Activated gamma-delta T cell treated with Interleukin-2 at 50 U/mL for 16 hours (primary cell): ENCODE measurements around the gene MRI1.
A peak's percentile ranks its signal among the peaks of the same experiment; 100 is the strongest.

Experiments used
- DNase-seq: peaks from one replicate; pipeline ENCODE4 v3.0.0-alpha.2; 2020

Gene MRI1

GRCh38 chr19:13795595-13796300 is 31.4 kb downstream of the MRI1 start:
- DNase-seq, result no peak

GRCh38 chr19:13796301-13797057 is 32.2 kb downstream of the MRI1 start:
- DNase-seq, result no peak

GRCh38 chr19:13797058-13797440 is 32.7 kb downstream of the MRI1 start:
- no peak for DNase-seq

GRCh38 chr19:13797870-13798269 is 33.5 kb downstream of the MRI1 start:
- no peak for DNase-seq

GRCh38 chr19:13799669-13800068 is 35.3 kb downstream of the MRI1 start:
- no peak for DNase-seq

GRCh38 chr19:13803038-13803437 is 38.7 kb downstream of the MRI1 start:
- DNase-seq, result no peak

GRCh38 chr19:13804830-13805683 is 40.7 kb downstream of the MRI1 start:
- DNase-seq, result no peak

- no peak for DNase-seq
Observed at GRCh38 chr19:13806728-13807127, 42.4 kb downstream of the MRI1 start.

GRCh38 chr19:13807421-13808021 is 43.2 kb downstream of the MRI1 start:
- DNase-seq, result no peak

GRCh38 chr19:13808856-13809255 is 44.5 kb downstream of the MRI1 start:
- DNase-seq, result no peak

- DNase-seq, result no peak
Observed at GRCh38 chr19:13812544-13812943, 48.2 kb downstream of the MRI1 start.

GRCh38 chr19:13813147-13813546 is 48.8 kb downstream of the MRI1 start:
- no peak for DNase-seq

- DNase-seq, result no peak
Observed at GRCh38 chr19:13814550-13814949, 50.2 kb downstream of the MRI1 start.

GRCh38 chr19:13817018-13817614 is 52.8 kb downstream of the MRI1 start:
- DNase-seq, result no peak

GRCh38 chr19:13817615-13818371 is 53.5 kb downstream of the MRI1 start:
- peak; percentile 35 for DNase-seq

GRCh38 chr19:13819238-13819637 is 54.9 kb downstream of the MRI1 start:
- no peak for DNase-seq

- DNase-seq, result no peak
Observed at GRCh38 chr19:13821292-13821691, 57.0 kb downstream of the MRI1 start.

GRCh38 chr19:13823256-13823655 is 58.9 kb downstream of the MRI1 start:
- no peak for DNase-seq
